K562 (cell line): Measurements from ENCODE around the gene ZAP70. TPM values are rescaled to one million over a fixed set of nuclear protein-coding genes. Genes with fewer than 3 reads are reported as not detected.

Experiments used
- ARID2 ChIP-seq: fragments of 450-650 bp; IDR thresholded peaks from 2 replicates; pipeline ENCODE4 v1.6.1; 2017; ENCODE audit warnings: antibody characterized with exemption, mild to moderate bottlenecking
- CC2D1A ChIP-seq: fragments of 450-650 bp; IDR thresholded peaks from 2 replicates; pipeline ENCODE4 v1.6.1; 2017; ENCODE audit warnings: mild to moderate bottlenecking
- EP400 ChIP-seq: fragments of 450-650 bp; IDR thresholded peaks from 2 replicates; pipeline ENCODE4 v1.6.1; 2017; ENCODE audit warnings: antibody characterized with exemption, mild to moderate bottlenecking, moderate library complexity
- GABPB1 ChIP-seq: sonication (generic); formaldehyde crosslinking; IDR thresholded peaks from 2 replicates; pipeline ENCODE4 v1.8.0; 2022; ENCODE audit warnings: mild to moderate bottlenecking, missing genetic modification reagents
- GATA2 ChIP-seq: sonication (generic); formaldehyde crosslinking; IDR thresholded peaks from 2 replicates; pipeline ENCODE4 v1.4.0; 2020; ENCODE audit warnings: mild to moderate bottlenecking, missing genetic modification reagents
- GATAD2B ChIP-seq: fragments of 450-650 bp; IDR thresholded peaks from 2 replicates; pipeline ENCODE4 v1.6.1; 2017; ENCODE audit warnings: mild to moderate bottlenecking, borderline replicate concordance
- NBN ChIP-seq: fragments of 450-650 bp; IDR thresholded peaks from 2 replicates; pipeline ENCODE4 v1.6.1; 2016; ENCODE audit warnings: low read depth, mild to moderate bottlenecking
- PURB ChIP-seq: sonication (generic); formaldehyde crosslinking; IDR thresholded peaks from 2 replicates; pipeline ENCODE4 v1.9.0; 2021; ENCODE audit warnings: low read depth, mild to moderate bottlenecking, missing genetic modification reagents
- REST ChIP-seq, 2 experiments: fragments of 450-650 bp; formaldehyde crosslinking in 1 of 2; IDR thresholded peaks; 2 replicates each; pipeline versions ENCODE4 v1.4.0 to v1.6.1; 2014 to 2020; ENCODE audit warnings: mild to moderate bottlenecking in 2 of 2, borderline replicate concordance in 1 of 2, low read depth in 1 of 2
- SMC3 ChIP-seq: conservative IDR thresholded peaks from 2 replicates; pipeline ENCODE4 v1.6.1; 2011; ENCODE audit warnings: low read depth, low read length, improper control_type of control experiment; ENCODE audit not compliant: insufficient read depth
- SRF ChIP-seq, 2 experiments: fragments of 250-450, 450-650 bp in 1 of 2; sonication (Bioruptor Pico) in 1 of 2; sonication (generic) in 1 of 2; formaldehyde crosslinking; IDR thresholded peaks; 2 replicates each; pipeline versions ENCODE4 v1.5.0 to v1.5.1; 2020 to 2022; ENCODE audit warnings: mild to moderate bottlenecking in 1 of 2, missing genetic modification reagents in 1 of 2
- TEAD4 ChIP-seq, 2 experiments: sonication (generic) in 1 of 2; formaldehyde crosslinking in 1 of 2; IDR thresholded peaks; 2 replicates each; pipeline versions ENCODE4 v1.6.1 to v1.8.0; 2012 to 2022; ENCODE audit warnings: borderline replicate concordance in 1 of 2, inconsistent platforms in 1 of 2, low read length in 1 of 2, mild to moderate bottlenecking in 1 of 2, missing genetic modification reagents in 1 of 2
- TOE1 ChIP-seq, 2 experiments: fragments of 450-650 bp in 1 of 2; sonication (generic) in 1 of 2; formaldehyde crosslinking in 1 of 2; IDR thresholded peaks; 2 replicates each; pipeline versions ENCODE4 v1.7.1 to v1.8.0; 2016 to 2022; ENCODE audit warnings: borderline replicate concordance in 2 of 2, mild to moderate bottlenecking in 2 of 2, antibody characterized with exemption in 1 of 2, inconsistent platforms in 1 of 2, low read depth in 1 of 2, missing genetic modification reagents in 1 of 2, moderate library complexity in 1 of 2
- YY1 ChIP-seq, 3 experiments: IDR thresholded peaks; 2 replicates each; pipeline ENCODE4 v1.6.1; 2011; ENCODE audit warnings: low read length in 2 of 3, mild to moderate bottlenecking in 2 of 3, moderate library complexity in 2 of 3, borderline replicate concordance in 1 of 3, control low read depth in 1 of 3, low read depth in 1 of 3; ENCODE audit not compliant: insufficient read depth in 3 of 3, insufficient replicate concordance in 2 of 3, control insufficient read depth in 1 of 3, insufficient read length in 1 of 3; ENCODE audit errors: extremely low read depth in 1 of 3
- polyA plus RNA-seq, 8 experiments: library from polyadenylated mRNA; depleted of rRNA in 4 of 8; stranded (reverse) in 5 of 8; unstranded in 3 of 8; fragments of >200 nt; fragmentation: Nextera tagmentation in 2 of 8; fragmentation: Illumina TruSeq in 1 of 8; extraction: Ambion mirVana in 2 of 8; extraction: Trizol in 1 of 8; gene quantifications; 2 replicates each; pipeline versions ENCODE4 v1.2.1 to v1.2.3, GENCODE V29; 2011 to 2014; ENCODE audit warnings: inconsistent platforms in 1 of 8, missing spikeins in 1 of 8
- total RNA-seq, 7 experiments: library from RNA; depleted of rRNA in 6 of 7; stranded (reverse); fragments of >200 nt in 6 of 7; fragmentation: Illumina TruSeq in 2 of 7; extraction: Trizol in 2 of 7; gene quantifications; 2 replicates each; pipeline versions ENCODE4 v1.2.1 to v1.2.3, GENCODE V29; 2011 to 2021; ENCODE audit warnings: low replicate concordance in 1 of 7

Gene ZAP70
- total and polyA plus RNA-seq, 9 of the 15 experiments (the other 6 are each of a cell fraction or from before 2014, with no cell fraction given), result 0.06 to 0.80 (median 0.21) TPM; not detected in 1

GRCh38 chr2:97697252-97698235, 15.8 kb upstream of the ZAP70 start (continued):
- TF ChIP-seq REST (IDR thresholded peaks at IDR 0.05; ENCODE audit: borderline replicate concordance) (peak; percentile 98), REST (CRISPR knock-in tag; IDR thresholded peaks at IDR 0.05; ENCODE audit: low read depth) (no peak), SRF (CRISPR knock-in tag; IDR thresholded peaks at IDR 0.05) (0 out of 4 replicates have a peak, but pooled peaks of 1 of the 2 experiments have one; percentile 41), TEAD4 (IDR thresholded peaks at IDR 0.05; ENCODE audit: low read length) (peak; percentile 25; the same call in 1 of the 2 replicates), TEAD4 (CRISPR knock-in tag; IDR thresholded peaks at IDR 0.05; ENCODE audit: borderline replicate concordance) (no peak), SMC3 (peak; percentile 100), TOE1 (IDR thresholded peaks at IDR 0.05; ENCODE audit: borderline replicate concordance) (0 out of 2 replicates have a peak, but pooled peaks have one; percentile 41), TOE1 (CRISPR knock-in tag; IDR thresholded peaks at IDR 0.05; ENCODE audit: borderline replicate concordance, low read depth) (no peak), GATAD2B (peak; percentile 65; the same call in 1 of the 2 replicates), CC2D1A (peak; percentile 90), EP400 (peak; percentile 47), YY1 (IDR thresholded peaks at IDR 0.05; ENCODE audit: borderline replicate concordance in 1 of 3, control insufficient read depth in 1 of 3, extremely low read depth in 1 of 3, insufficient read depth in 3 of 3, insufficient read length in 1 of 3, insufficient replicate concordance in 2 of 3, low read depth in 1 of 3, low read length in 2 of 3) (peak in 1 of 3 experiments; percentile 78), PURB (CRISPR knock-in tag) (no peak), ARID2 (peak; percentile 99), GABPB1 (CRISPR knock-in tag) (0 out of 2 replicates have a peak, but pooled peaks have one; percentile 23), GATA2 (CRISPR knock-in tag) (no peak), NBN (peak; percentile 61; the same call in 1 of the 2 replicates)
